NOMO-1 (cell line): ENCODE data around the gene TDP1.
A peak's percentile ranks its signal among the peaks of the same experiment; 100 is the strongest.

Experiments
- DNase-seq, 2 experiments: peaks; one replicate each; lab custom pipeline; 2025; ENCODE audit not compliant: unreplicated experiment in 2 of 2; lab: John Stamatoyannopoulos, UW

Gene TDP1

GRCh38 chr14:90039253-90040010, 83.7 kb downstream of the TDP1 start:
- no peak for DNase-seq

GRCh38 chr14:90040411-90040810, 84.7 kb downstream of the TDP1 start:
- DNase-seq = no peak

- no peak for DNase-seq
Measured at GRCh38 chr14:90042496-90043252, 86.9 kb downstream of the TDP1 start.

GRCh38 chr14:90045616-90046015, 89.9 kb downstream of the TDP1 start:
- no peak for DNase-seq

- no peak for DNase-seq
Measured at GRCh38 chr14:90049390-90049789, 93.7 kb downstream of the TDP1 start.

GRCh38 chr14:90050271-90050670, 94.5 kb downstream of the TDP1 start:
- no peak for DNase-seq

- no peak for DNase-seq
Measured at GRCh38 chr14:90053044-90053443, 97.3 kb downstream of the TDP1 start.

GRCh38 chr14:90054803-90055202, 99.1 kb downstream of the TDP1 start:
- no peak for DNase-seq

- DNase-seq = no peak
Measured at GRCh38 chr14:90056826-90057225, 101.1 kb downstream of the TDP1 start.

- no peak for DNase-seq
Measured at GRCh38 chr14:90058876-90059458, 103.2 kb downstream of the TDP1 start.

GRCh38 chr14:90060312-90060964, 104.7 kb downstream of the TDP1 start:
- no peak for DNase-seq

GRCh38 chr14:90060965-90061684, 105.4 kb downstream of the TDP1 start:
- peak in 1 of 2 experiments; percentile 38 for DNase-seq

- peak; percentile 40 to 51 for DNase-seq
Measured at GRCh38 chr14:90061685-90062126, 106.0 kb downstream of the TDP1 start, which contains the start of gene KCNK13. Gene KCNK13 (plus strand): TSS chr14:90061994. CDS start chr14:90062206, 212 bp downstream.

GRCh38 chr14:90062127-90062794, 106.5 kb downstream of the TDP1 start:
- DNase-seq = no peak

GRCh38 chr14:90062822-90063539, 107.3 kb downstream of the TDP1 start:
- peak in 1 of 2 experiments; percentile 62 for DNase-seq

GRCh38 chr14:90072350-90072749, 116.6 kb downstream of the TDP1 start:
- no peak for DNase-seq

- DNase-seq = no peak
Measured at GRCh38 chr14:90079576-90079975, 123.8 kb downstream of the TDP1 start.

- peak; percentile 92 to 100 for DNase-seq
Measured at GRCh38 chr14:90087433-90087832, 131.7 kb downstream of the TDP1 start.

GRCh38 chr14:90088176-90088575, 132.4 kb downstream of the TDP1 start:
- DNase-seq = no peak
